Measurements from ENCODE around the gene UGT3A2. TPM values are rescaled to one million over a fixed set of nuclear protein-coding genes. Genes with fewer than 3 reads are reported as not detected.

UGT3A2 gene
- total and polyA plus RNA-seq, 2 experiments from 2014 or later, result 1.8 to 3.5 TPM

DNA sequence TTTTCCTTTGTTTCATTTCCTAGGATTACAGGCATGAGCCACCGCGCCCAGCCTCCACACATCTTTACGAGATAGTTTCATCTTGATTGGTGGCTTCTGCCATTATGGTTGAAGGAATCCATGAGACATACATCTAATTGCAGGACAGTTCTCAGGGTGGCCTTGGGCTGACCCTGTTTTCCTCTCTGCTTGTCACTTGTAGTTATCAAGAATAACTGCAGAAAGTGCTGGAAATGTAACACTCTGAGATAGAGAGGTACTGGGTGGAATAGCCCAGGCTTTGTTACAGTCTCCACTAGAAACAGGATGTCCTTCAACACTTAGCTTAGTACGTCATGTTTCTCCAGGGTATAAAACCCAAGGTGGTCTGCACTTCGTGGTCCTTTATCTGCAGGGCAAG is 10.7 kb downstream of the UGT3A2 start:
- H3K36me3 ChIP-seq (replicated peaks; ENCODE audit: insufficient read depth, low read depth), result no peaks in the 10 kb centered on the region

GRCh38 chr5:36054647-36055046 is 12.0 kb downstream of the UGT3A2 start:
- H3K4me3 ChIP-seq, result no peak overlapping the region
- H3K27ac ChIP-seq, result no peak overlapping the region
- no peaks in the 10 kb centered on the region for H3K36me3 ChIP-seq (replicated peaks; ENCODE audit: insufficient read depth, low read depth)
- H3K4me1 ChIP-seq (ENCODE audit: insufficient read depth), result peaks cover 4% of the 10 kb centered on the region
- no peaks in the 10 kb centered on the region for H3K27me3 ChIP-seq
- H3K4me2 ChIP-seq, result no peak overlapping the region
- H3K9me3 ChIP-seq (ENCODE audit: low read depth), result no peaks in the 10 kb centered on the region
- WGBS (ENCODE audit: low lambda C conversion rate, missing lambda C conversion rate), result 85% methylated on average over 3 of the region's 3 CpGs
- H2AFZ ChIP-seq, result no peak overlapping the region
- H3K9me2 ChIP-seq (replicated peaks; ENCODE audit: insufficient read depth), result no peaks in the 10 kb centered on the region
- H3K79me2 ChIP-seq, result no peaks in the 10 kb centered on the region
- DNase-seq (ENCODE audit: low spot score), result no peak
- TF ChIP-seq, protein P1, sequence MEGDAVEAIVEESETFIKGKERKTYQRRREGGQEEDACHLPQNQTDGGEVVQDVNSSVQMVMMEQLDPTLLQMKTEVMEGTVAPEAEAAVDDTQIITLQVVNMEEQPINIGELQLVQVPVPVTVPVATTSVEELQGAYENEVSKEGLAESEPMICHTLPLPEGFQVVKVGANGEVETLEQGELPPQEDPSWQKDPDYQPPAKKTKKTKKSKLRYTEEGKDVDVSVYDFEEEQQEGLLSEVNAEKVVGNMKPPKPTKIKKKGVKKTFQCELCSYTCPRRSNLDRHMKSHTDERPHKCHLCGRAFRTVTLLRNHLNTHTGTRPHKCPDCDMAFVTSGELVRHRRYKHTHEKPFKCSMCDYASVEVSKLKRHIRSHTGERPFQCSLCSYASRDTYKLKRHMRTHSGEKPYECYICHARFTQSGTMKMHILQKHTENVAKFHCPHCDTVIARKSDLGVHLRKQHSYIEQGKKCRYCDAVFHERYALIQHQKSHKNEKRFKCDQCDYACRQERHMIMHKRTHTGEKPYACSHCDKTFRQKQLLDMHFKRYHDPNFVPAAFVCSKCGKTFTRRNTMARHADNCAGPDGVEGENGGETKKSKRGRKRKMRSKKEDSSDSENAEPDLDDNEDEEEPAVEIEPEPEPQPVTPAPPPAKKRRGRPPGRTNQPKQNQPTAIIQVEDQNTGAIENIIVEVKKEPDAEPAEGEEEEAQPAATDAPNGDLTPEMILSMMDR (IDR thresholded peaks at IDR 0.05; ENCODE audit: poor library complexity), result no peak
- no peak for TF ChIP-seq EZH2 (IDR thresholded peaks at IDR 0.05; ENCODE audit: borderline replicate concordance)
- H4K20me1 ChIP-seq (ENCODE audit: insufficient read depth, poor library complexity, severe bottlenecking), result no peaks in the 10 kb centered on the region

More for the DNA sequence above, 10.7 kb downstream of the UGT3A2 start:
- Histone ChIP-seq H3K9me2 (replicated peaks; ENCODE audit: insufficient read depth) (no peaks in the 10 kb centered on the region), H2AFZ (no peak overlapping the region), H4K20me1 (ENCODE audit: insufficient read depth, poor library complexity, severe bottlenecking) (no peaks in the 10 kb centered on the region), H3K27me3 (no peaks in the 10 kb centered on the region), H3K4me2 (no peak overlapping the region), H3K4me1 (ENCODE audit: insufficient read depth) (peaks cover 7% of the 10 kb centered on the region), H3K4me3 (no peak overlapping the region), H3K79me2 (no peaks in the 10 kb centered on the region), H3K27ac (no peak overlapping the region), H3K9me3 (ENCODE audit: low read depth) (no peaks in the 10 kb centered on the region)
- TF ChIP-seq EZH2 (IDR thresholded peaks at IDR 0.05; ENCODE audit: borderline replicate concordance) (no peak), EZH2phosphoT487 (IDR thresholded peaks at IDR 0.05; ENCODE audit: low read depth, severe bottlenecking, unreplicated experiment) (no peak)
- TF ChIP-seq, protein P1 (IDR thresholded peaks at IDR 0.05; ENCODE audit: poor library complexity), result no peak
- WGBS (ENCODE audit: low lambda C conversion rate, missing lambda C conversion rate), result 65% methylated on average over 5 of the region's 5 CpGs
- no peak for DNase-seq (ENCODE audit: low spot score)

DNA sequence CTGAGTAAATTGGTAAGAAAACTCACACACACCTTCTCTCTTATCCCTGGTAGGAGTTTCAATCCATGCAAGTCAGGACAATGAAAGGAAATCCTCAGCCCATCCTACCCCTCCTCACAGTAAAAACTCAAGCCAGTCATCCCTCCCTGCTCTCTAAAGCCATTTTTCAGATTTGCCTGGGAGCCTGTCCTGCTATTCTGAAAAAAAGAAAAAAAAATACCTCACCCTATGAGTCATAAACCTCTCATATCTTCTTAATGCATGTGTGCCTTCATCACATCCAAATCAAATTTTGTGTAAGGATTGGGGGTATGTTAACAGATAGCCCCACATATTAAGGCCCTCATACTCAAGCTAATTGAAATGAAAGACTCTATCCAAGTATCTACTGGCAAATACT is 14.1 kb downstream of the UGT3A2 start:
- no peak overlapping the region for H3K27ac ChIP-seq
- no peaks in the 10 kb centered on the region for H3K9me3 ChIP-seq (ENCODE audit: low read depth)
- no peaks in the 10 kb centered on the region for H3K4me1 ChIP-seq (ENCODE audit: insufficient read depth)
- H3K4me2 ChIP-seq, result no peak overlapping the region
- H3K27me3 ChIP-seq, result no peaks in the 10 kb centered on the region
- no peak overlapping the region for H2AFZ ChIP-seq
- no peaks in the 10 kb centered on the region for H3K9me2 ChIP-seq (replicated peaks; ENCODE audit: insufficient read depth)
- no peaks in the 10 kb centered on the region for H4K20me1 ChIP-seq (ENCODE audit: insufficient read depth, poor library complexity, severe bottlenecking)
- H3K79me2 ChIP-seq, result no peaks in the 10 kb centered on the region
- TF ChIP-seq EZH2 (IDR thresholded peaks at IDR 0.05; ENCODE audit: borderline replicate concordance) (no peak), EZH2phosphoT487 (IDR thresholded peaks at IDR 0.05; ENCODE audit: low read depth, severe bottlenecking, unreplicated experiment) (no peak)
- TF ChIP-seq, protein P1 (IDR thresholded peaks at IDR 0.05; ENCODE audit: poor library complexity), result no peak
- no peak for DNase-seq (ENCODE audit: low spot score)
- no peaks in the 10 kb centered on the region for H3K36me3 ChIP-seq (replicated peaks; ENCODE audit: insufficient read depth, low read depth)
- H3K4me3 ChIP-seq, result no peak overlapping the region

- no peak overlapping the region for H3K4me2 ChIP-seq
- TF ChIP-seq EZH2phosphoT487 (IDR thresholded peaks at IDR 0.05; ENCODE audit: low read depth, severe bottlenecking, unreplicated experiment), result no peak
- TF ChIP-seq, protein P1 (IDR thresholded peaks at IDR 0.05; ENCODE audit: poor library complexity), result no peak
- no peak for TF ChIP-seq EZH2 (IDR thresholded peaks at IDR 0.05; ENCODE audit: borderline replicate concordance)
- H3K4me1 ChIP-seq (ENCODE audit: insufficient read depth), result no peaks in the 10 kb centered on the region
- no peaks in the 10 kb centered on the region for H3K79me2 ChIP-seq
- no peaks in the 10 kb centered on the region for H3K27me3 ChIP-seq
- 85% methylated on average over 4 of the region's 4 CpGs for WGBS (ENCODE audit: low lambda C conversion rate, missing lambda C conversion rate)
- no peak overlapping the region for H3K4me3 ChIP-seq
- H3K27ac ChIP-seq, result no peak overlapping the region
- no peak overlapping the region for H2AFZ ChIP-seq
- H3K9me2 ChIP-seq (replicated peaks; ENCODE audit: insufficient read depth), result no peaks in the 10 kb centered on the region
- H4K20me1 ChIP-seq (ENCODE audit: insufficient read depth, poor library complexity, severe bottlenecking), result no peaks in the 10 kb centered on the region
- no peaks in the 10 kb centered on the region for H3K36me3 ChIP-seq (replicated peaks; ENCODE audit: insufficient read depth, low read depth)
- DNase-seq (ENCODE audit: low spot score), result no peak
- no peaks in the 10 kb centered on the region for H3K9me3 ChIP-seq (ENCODE audit: low read depth)
These were observed 16.7 kb downstream of the UGT3A2 start for GRCh38 chr5:36049949-36050348.
